GM19025 (cell line): ENCODE measurements around the gene RBPMS2.
"Not testable (repeated sequence)": the region's sequence is repeated elsewhere in the genome, so short reads cannot be mapped to it uniquely, and the experiment has no call there.

Source experiments
- ATAC-seq: cut with Tn5 transposase; IDR thresholded peaks from one replicate; pipeline ENCODE4 v1.9.1; 2021; ENCODE audit warnings: mild to moderate bottlenecking, low read depth, moderate library complexity; ENCODE audit not compliant: unreplicated experiment

Gene RBPMS2

DNA sequence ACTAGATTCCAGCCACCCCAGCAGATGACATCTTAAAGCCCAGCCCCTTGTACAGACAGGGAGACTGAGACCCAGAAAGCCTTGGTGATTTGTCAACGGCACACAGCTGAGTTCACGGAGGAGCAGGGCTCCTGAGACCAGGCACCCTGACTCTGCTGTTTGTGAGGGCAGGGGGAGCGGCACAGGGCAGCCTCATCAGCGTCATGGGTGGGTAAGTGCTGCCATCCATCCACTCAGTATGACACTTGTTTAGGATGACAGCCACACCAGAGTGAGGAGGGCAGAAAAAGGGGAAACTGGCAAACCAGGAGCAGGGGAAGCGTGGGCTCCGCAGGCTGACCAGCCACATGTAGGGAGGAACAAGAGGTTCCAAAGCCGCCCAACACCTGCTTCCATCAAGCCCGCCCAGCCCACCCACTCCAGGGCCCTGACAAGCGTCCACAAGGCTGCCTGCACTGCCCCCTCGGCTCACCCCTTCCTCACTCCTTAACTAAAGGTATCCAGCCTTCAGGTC lies 19.9 kb downstream of the RBPMS2 start:
- peak; percentile 4 for ATAC-seq

GRCh38 chr15:64754663-64755426 lies 20.5 kb downstream of the RBPMS2 start:
- peak; percentile 52 for ATAC-seq

DNA sequence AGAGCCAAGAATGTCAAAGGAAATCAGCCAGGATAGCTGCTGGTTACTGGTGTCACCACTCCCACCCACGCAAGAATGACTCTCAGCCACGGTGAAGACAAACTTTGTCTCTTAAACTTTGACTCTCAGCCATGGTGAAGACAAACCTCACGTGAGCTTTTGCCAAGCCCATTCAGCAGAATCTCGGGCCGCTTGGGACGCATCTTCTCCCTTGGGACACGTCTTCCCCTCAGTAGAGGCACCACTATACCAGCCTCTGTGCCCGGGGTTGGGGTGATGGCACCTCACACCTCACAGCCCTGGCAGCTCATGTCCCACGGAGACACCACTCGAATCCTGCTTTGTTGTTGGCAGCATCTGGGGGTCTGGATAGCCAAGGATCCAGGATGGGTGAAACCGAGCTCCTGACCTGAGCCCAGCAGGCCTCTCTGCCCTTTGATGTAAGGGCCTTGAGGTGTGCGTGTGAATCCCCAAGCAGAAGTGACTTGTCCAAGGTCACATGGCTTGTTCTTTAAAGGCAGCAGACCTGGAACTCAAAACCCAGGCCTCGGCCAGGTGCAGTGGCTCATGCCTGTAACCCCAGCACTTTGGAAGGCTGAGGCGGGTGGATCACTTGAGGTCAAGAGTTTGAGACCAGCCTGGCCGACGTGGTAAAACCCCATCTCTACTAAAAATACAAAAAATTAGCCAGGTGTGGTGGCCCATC lies 21.8 kb downstream of the RBPMS2 start:
- ATAC-seq, result no peak

- no peak for ATAC-seq
Measured at GRCh38 chr15:64751464-64751863, 23.9 kb downstream of the RBPMS2 start.

DNA sequence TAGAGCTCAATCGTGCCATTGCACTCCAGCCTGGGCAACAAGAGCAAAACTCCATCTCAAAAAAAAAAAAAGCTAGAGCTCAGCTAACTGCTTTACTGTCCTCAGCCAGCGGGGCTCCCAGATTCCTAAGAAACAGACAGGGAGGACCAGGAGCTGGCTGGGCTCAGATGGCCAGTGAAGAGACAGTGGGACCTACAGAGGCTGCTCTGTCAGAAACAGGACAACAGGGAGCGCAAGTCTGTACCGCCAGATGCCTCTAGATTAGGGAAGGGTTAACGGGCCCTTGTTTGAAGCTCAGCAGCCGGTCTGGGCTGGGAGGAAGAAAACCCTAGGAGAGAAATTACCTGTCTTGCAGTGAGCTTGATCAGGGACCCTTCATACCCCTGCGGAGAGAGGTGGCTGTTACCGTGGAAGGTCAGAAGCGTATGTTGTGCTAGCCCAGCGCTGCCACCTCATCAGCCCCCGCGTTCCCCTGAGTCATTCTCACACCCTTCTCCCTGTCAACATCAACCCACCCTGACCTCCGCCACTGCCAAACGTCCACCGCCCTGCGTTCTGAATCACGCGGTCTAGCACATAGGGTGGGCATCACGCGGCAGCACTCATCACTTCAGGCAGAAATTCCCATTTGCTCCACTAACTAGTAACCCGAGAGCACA lies 25.3 kb downstream of the RBPMS2 start:
- no peak for ATAC-seq

GRCh38 chr15:64749167-64749566 lies 26.2 kb downstream of the RBPMS2 start:
- no peak for ATAC-seq

- no peak for ATAC-seq
Measured at GRCh38 chr15:64748251-64748650, 27.1 kb downstream of the RBPMS2 start.

DNA sequence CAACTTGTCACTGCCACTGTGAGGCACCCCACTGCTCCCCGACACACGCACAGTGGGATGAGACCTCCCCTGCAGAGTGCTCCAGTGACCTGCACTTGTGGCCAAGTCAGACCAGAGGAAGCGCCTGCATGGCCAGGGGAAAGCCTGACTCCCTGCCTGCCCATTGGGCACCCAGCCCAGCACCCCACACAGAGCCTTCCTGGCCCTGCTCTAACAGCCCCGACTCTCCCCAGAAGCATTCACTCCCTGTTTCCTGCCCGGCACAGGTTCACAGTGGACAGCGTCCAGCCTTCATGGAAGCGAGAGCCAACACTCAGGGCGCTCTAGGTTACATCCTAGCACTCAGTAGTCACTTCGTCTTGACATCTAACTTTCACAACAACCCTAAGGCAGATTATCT lies 27.8 kb downstream of the RBPMS2 start:
- ATAC-seq, result no peak

- no peak for ATAC-seq
Measured at GRCh38 chr15:64746921-64747320, 28.5 kb downstream of the RBPMS2 start.

DNA sequence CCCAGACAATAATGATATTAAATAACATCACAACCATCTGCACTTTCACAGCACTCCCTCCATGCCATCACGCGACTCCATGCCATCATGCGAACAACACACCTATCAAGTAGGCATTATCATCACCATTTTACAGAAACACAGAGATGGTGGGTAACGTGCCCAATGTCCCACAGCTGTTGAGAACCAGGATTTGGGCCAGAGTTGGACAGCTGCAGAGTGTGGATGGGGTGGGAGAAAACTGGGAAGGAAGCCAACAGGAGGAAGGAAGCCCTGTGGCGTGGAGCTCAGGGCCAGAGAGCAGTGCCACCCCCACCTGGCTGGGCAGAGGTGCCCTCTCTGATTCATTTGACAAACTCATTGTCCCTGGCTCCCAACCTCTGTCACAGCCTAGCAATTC lies 29.0 kb downstream of the RBPMS2 start:
- ATAC-seq, result no peak

DNA sequence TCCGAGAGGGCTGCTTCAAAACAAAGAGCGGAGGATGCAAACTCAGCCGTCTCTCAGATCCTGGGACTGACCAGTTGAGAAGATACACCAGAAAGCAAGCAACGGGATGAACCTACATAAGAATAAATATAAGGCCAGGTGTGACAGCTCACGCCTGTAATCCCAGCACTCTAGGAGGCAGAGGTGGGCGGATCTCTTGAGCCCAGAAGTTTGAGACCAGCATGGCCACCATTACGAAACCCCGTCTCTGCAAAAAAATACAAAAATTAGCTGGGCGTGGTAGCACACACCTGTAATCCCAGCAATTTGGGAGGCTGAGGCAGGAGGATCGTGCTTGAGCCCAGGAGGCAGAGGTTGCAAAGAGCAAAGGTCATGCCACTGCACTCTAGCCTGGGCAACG lies 31.7 kb downstream of the RBPMS2 start:
- no peak for ATAC-seq

GRCh38 chr15:64742921-64743320 lies 32.5 kb downstream of the RBPMS2 start:
- ATAC-seq, result no peak

DNA sequence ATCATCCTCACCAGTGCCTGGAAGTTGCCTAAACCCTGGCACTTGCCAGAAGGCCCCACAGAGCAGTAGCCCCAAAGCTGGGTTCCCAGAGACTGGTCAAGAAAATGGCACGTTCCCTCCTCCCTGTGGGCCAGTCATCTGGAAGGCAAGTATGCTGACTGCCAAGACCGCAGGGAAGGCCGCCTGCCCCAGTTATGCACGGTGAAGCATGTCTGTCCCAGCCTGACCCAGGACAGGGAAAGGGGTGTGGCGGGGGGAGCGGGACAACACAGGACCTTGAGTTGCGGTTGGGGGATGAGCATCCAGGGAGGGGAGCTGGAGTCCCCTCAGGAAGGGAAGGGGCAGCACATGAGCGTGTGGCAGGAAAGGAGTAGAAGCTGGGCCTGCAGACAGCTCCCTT lies 33.0 kb downstream of the RBPMS2 start:
- no peak for ATAC-seq

DNA sequence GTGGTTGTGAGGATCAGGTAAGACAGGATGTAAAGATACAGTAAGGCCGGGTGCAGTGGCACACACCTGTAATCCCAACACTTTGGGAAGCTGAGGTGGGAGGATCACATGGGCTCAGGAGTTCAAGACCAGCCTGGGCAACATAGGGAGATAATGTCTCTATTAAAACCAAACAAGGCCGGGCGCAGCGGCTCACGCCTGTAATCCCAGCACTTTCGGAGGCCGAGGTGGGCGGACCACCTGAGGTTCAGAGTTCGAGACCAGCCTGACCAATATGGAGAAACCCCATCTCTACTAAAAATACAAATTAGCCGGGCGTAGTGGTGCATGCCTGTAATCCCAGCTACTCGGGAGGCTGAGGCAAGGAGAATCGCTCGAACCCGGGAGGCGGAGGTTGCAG lies 33.7 kb downstream of the RBPMS2 start:
- not testable (repeated sequence) for ATAC-seq

GRCh38 chr15:64740311-64741170 lies 34.8 kb downstream of the RBPMS2 start:
- ATAC-seq, result no peak

DNA sequence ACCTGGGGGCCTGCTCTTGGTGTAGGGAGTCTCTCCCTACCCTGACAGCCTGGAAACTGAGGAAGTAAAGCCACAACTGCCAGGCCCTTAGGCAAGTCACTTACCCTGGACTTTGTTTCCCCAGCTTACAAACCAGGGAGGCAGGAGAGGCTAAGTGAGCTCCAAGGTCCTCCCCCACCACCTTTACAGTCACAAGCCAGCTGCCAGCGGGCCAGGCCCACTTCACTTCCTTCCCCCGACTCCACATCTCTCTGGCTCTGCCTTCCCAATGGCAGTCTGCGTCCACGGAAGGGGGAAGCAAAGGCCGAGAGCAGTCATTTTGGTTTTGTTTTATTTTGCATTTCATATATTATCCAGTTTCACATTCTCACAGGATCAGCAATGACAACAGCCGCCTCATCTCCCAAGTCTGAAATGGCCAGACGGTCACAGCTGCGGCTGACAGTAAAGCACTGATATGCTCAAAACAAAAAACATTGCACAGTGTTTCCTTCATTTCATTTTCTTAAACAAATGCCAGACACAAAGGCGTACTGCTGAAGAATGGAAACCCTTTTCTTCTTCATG lies 35.7 kb downstream of the RBPMS2 start:
- no peak for ATAC-seq

DNA sequence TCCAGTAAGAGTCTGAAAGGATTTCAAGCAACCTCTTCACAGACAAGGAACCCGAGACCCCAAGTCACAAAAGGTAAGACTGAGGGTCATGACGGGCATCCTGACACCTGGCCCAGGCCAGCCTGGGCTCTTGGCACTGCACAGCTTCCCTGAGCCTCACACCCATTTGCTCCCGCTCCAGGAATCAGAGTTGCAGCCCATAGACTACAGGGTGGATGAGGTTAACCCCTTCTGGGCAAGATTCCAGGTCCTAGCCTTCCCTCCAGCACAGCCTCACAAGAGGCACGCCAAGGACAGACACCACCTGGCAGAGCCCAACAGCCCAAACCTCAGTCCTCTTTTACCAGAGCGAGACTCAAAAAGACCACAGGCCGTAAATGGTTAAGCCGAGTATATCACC lies 36.2 kb downstream of the RBPMS2 start:
- no peak for ATAC-seq

GRCh38 chr15:64738226-64739095 lies 36.9 kb downstream of the RBPMS2 start:
- ATAC-seq, result no peak

DNA sequence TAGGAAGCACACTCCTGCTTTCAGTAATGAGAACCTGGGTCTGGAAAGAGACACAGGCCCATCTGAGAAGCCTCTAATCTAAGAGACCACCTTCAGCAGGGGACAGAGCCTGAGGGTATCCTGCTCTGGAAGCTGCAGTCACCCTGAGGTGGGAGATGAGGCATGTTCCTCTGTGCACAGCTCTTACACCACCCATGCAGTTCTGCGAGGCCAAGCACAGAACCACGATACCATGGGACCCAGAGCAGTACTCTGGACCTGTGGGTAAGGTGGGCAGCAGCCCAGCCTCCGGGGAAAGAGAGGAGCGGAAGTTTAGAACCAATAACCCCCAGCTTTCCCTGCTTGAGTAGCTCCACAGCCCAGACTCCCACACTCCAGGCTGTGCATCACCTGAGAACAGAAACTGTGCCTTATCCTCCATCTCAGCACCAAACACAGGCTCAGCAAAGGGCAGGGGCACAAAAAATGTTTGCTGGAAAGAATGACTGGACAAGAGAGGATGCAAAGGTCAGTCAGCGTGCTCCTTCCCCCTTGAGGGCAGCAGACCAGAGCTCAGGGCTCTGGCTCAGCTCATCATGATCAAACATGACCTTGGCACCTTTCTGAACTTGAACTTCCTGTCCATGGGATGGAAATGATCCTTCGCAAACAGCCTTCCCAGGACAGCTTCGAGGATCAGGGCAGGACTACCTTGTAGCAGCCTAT lies 43.1 kb downstream of the RBPMS2 start:
- no peak for ATAC-seq
